Mesendoderm (in vitro differentiated cells): ENCODE measurements around the gene USP17L12.
"Not testable (repeated sequence)": the region's sequence is repeated elsewhere in the genome, so short reads cannot be mapped to it uniquely, and the experiment has no call there.

ENCODE experiments used
- DNase-seq: peaks from one replicate; pipeline ENCODE4 v3.0.0; 2013
- H2AK5ac ChIP-seq: 2 replicates; pipeline ENCODE4 v1.6.1; 2013; ENCODE audit warnings: low read length, inconsistent platforms
- H2BK120ac ChIP-seq: 2 replicates; pipeline ENCODE4 v1.6.1; 2013; ENCODE audit warnings: low read depth, mild to moderate bottlenecking, low read length, moderate library complexity, mixed read lengths
- H2BK15ac ChIP-seq: replicated peaks from 2 replicates; pipeline ENCODE4 v1.6.1; 2013; ENCODE audit warnings: low read depth, mild to moderate bottlenecking, moderate library complexity
- H2BK5ac ChIP-seq: 2 replicates; pipeline ENCODE4 v1.6.1; 2013; ENCODE audit warnings: low read length, inconsistent platforms
- H3K18ac ChIP-seq: 2 replicates; pipeline ENCODE4 v1.6.1; 2013; ENCODE audit warnings: mild to moderate bottlenecking, low read length, mixed read lengths
- H3K23ac ChIP-seq: one replicate; pipeline ENCODE4 v1.6.1; 2013; ENCODE audit warnings: low read length
- H3K27ac ChIP-seq: 2 replicates; pipeline ENCODE4 v1.5.1; 2013; ENCODE audit warnings: low read depth, mild to moderate bottlenecking, inconsistent platforms, low read length, moderate library complexity
- H3K27me3 ChIP-seq: 2 replicates; pipeline ENCODE4 v1.6.1; 2013; ENCODE audit warnings: low read length, control low read depth, mild to moderate bottlenecking, inconsistent platforms; ENCODE audit not compliant: insufficient read depth, poor library complexity
- H3K36me3 ChIP-seq: 2 replicates; pipeline ENCODE4 v1.6.1; 2013; ENCODE audit warnings: low read length, inconsistent platforms; ENCODE audit not compliant: control insufficient read depth, insufficient read depth
- H3K4ac ChIP-seq: one replicate; pipeline ENCODE4 v1.6.1; 2013; ENCODE audit warnings: low read depth, mild to moderate bottlenecking, low read length, moderate library complexity
- H3K4me1 ChIP-seq: 2 replicates; pipeline ENCODE4 v1.6.1; 2013; ENCODE audit warnings: low read depth, low read length, inconsistent platforms; ENCODE audit not compliant: control insufficient read depth
- H3K4me2 ChIP-seq: 2 replicates; pipeline ENCODE4 v1.6.1; 2013; ENCODE audit warnings: low read length
- H3K4me3 ChIP-seq: 2 replicates; pipeline ENCODE4 v1.5.1; 2013; ENCODE audit warnings: mild to moderate bottlenecking, low read length
- H3K56ac ChIP-seq: one replicate; pipeline ENCODE4 v1.6.1; 2013; ENCODE audit warnings: low read length
- H3K79me1 ChIP-seq: 2 replicates; pipeline ENCODE4 v1.6.1; 2013; ENCODE audit warnings: low read length, inconsistent platforms
- H3K79me2 ChIP-seq: 2 replicates; pipeline ENCODE4 v1.6.1; 2013; ENCODE audit warnings: mild to moderate bottlenecking, low read length; ENCODE audit not compliant: control insufficient read depth, insufficient read depth
- H3K9ac ChIP-seq: 2 replicates; pipeline ENCODE4 v1.6.1; 2013; ENCODE audit warnings: low read length, inconsistent platforms
- H4K5ac ChIP-seq: one replicate; pipeline ENCODE4 v1.6.1; 2013; ENCODE audit warnings: low read length
- H4K8ac ChIP-seq: one replicate; pipeline ENCODE4 v1.6.1; 2013; ENCODE audit warnings: low read depth, mild to moderate bottlenecking, control low read depth, low read length, moderate library complexity
- WGBS: extraction: QIAGEN DNeasy Blood & Tissue Kit; methylation state at CpG from one replicate; pipeline ENCODE4 v1.1.7; 2013; ENCODE audit warnings: low lambda C conversion rate, missing lambda C conversion rate; ENCODE audit not compliant: insufficient coverage; ENCODE audit errors: extremely low coverage; 5-methylcytosine and 5-hydroxymethylcytosine counted together

Gene USP17L12

GRCh38 chr4:9257824-9258223 is 37.9 kb downstream of the USP17L12 start, which contains the start of gene USP17L20:
USP17L20 (plus strand) TSS chr4:9258124; CDS start chr4:9258124, 0 bp downstream.
- DNase-seq, H2AK5ac ChIP-seq, H3K4me2 ChIP-seq, H3K23ac ChIP-seq, H3K27ac ChIP-seq, H3K27me3 ChIP-seq, H3K36me3 ChIP-seq, H2BK120ac ChIP-seq, H4K8ac ChIP-seq, H3K9ac ChIP-seq, H2BK5ac ChIP-seq, H3K79me2 ChIP-seq, H3K18ac ChIP-seq, H3K4ac ChIP-seq, H3K56ac ChIP-seq, H3K4me3 ChIP-seq, H4K5ac ChIP-seq, H3K4me1 ChIP-seq, H2BK15ac ChIP-seq, H3K79me1 ChIP-seq: not testable (repeated sequence)
- no CpG with 5 or more reads among the region's 15 CpGs for WGBS

DNA sequence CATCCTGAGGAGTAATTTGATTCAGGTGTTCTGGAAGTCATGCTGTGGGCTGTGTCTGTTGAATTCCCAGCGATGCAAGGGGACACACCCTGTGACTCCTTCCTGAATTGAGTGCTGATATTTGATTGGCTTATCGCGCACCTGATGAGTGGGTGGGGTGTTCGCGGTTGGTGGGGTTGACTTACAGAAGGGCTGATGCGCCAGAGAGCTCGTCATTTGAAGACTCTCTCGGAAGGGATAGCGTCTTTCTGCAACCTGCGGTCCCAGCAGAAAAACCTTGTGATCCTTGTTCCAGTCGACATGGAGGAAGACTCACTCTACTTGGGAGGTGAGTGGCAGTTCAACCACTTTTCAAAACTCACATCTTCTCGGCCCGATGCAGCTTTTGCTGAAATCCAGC is 42.6 kb downstream of the USP17L12 start, which contains the start of gene USP17L21:
TSS of gene USP17L21 (plus strand) at position 301 of the 400 bp plus-strand sequence. CDS start at position 301, 0 bp downstream.
- H3K27ac ChIP-seq, H3K9ac ChIP-seq, H3K36me3 ChIP-seq, H3K4me1 ChIP-seq, H3K79me1 ChIP-seq, H3K27me3 ChIP-seq, H3K4ac ChIP-seq, H4K5ac ChIP-seq, H3K4me2 ChIP-seq, H2BK5ac ChIP-seq, H2BK15ac ChIP-seq, H2AK5ac ChIP-seq, H3K4me3 ChIP-seq, H4K8ac ChIP-seq, H3K18ac ChIP-seq, H2BK120ac ChIP-seq, DNase-seq, H3K23ac ChIP-seq, H3K56ac ChIP-seq, H3K79me2 ChIP-seq: not testable (repeated sequence)
- WGBS, result no CpG with 5 or more reads among the region's 13 CpGs

DNA sequence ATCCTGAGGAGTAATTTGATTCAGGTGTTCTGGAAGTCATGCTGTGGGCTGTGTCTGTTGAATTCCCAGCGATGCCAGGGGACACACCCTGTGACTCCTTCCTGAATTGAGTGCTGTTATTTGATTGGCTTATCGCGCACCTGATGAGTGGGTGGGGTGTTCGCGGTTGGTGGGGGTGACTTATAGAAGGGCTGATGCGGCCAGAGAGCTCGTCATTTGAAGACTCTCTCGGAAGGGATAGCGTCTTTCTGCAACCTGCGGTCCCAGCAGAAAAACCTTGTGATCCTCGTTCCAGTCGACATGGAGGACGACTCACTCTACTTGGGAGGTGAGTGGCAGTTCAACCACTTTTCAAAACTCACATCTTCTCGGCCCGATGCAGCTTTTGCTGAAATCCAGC is 47.4 kb downstream of the USP17L12 start, which contains the start of gene USP17L22:
TSS of gene USP17L22 (plus strand) at position 301 of the 400 bp plus-strand sequence. CDS start at position 301, 0 bp downstream.
- not testable (repeated sequence) for H4K5ac ChIP-seq, H3K56ac ChIP-seq, DNase-seq, H2BK15ac ChIP-seq, H2AK5ac ChIP-seq, H3K36me3 ChIP-seq, H3K23ac ChIP-seq, H3K4me2 ChIP-seq, H3K27me3 ChIP-seq, H3K9ac ChIP-seq, H2BK5ac ChIP-seq, H4K8ac ChIP-seq, H3K18ac ChIP-seq, H3K4ac ChIP-seq, H3K4me3 ChIP-seq, H3K4me1 ChIP-seq, H2BK120ac ChIP-seq, H3K79me2 ChIP-seq, H3K27ac ChIP-seq, H3K79me1 ChIP-seq
- WGBS, result no CpG with 5 or more reads among the region's 15 CpGs
